Ammon's horn (tissue), 1 donor: Measurements from ENCODE around the gene ARMC12.

Source experiments
- DNase-seq: peaks from one replicate; pipeline ENCODE4 v3.0.0-alpha.2; 2016; ENCODE audit warnings: low spot score

ARMC12 gene

GRCh38 chr6:35735452-35735851, 1.4 kb upstream of the ARMC12 start:
- no peak for DNase-seq

GRCh38 chr6:35736253-35736894, 458 bp upstream of the ARMC12 start:
- peak; percentile 81 for DNase-seq

GRCh38 chr6:35737413-35738211, 780 bp downstream of the ARMC12 start:
- DNase-seq: peak; percentile 85

- DNase-seq: no peak
Observed at GRCh38 chr6:35739645-35740524, 3.1 kb downstream of the ARMC12 start.

GRCh38 chr6:35742842-35743241, 6.0 kb downstream of the ARMC12 start:
- DNase-seq: no peak

GRCh38 chr6:35745509-35745908, 8.7 kb downstream of the ARMC12 start:
- no peak for DNase-seq

- no peak for DNase-seq
Observed at GRCh38 chr6:35746516-35746915, 9.7 kb downstream of the ARMC12 start.

GRCh38 chr6:35747877-35748276, 11.0 kb downstream of the ARMC12 start:
- no peak for DNase-seq

GRCh38 chr6:35750557-35750956, 13.7 kb downstream of the ARMC12 start:
- no peak for DNase-seq

- DNase-seq: no peak
Observed at GRCh38 chr6:35751594-35751993, 14.8 kb downstream of the ARMC12 start.

- DNase-seq: no peak
Observed at GRCh38 chr6:35752330-35752729, 15.5 kb downstream of the ARMC12 start.

GRCh38 chr6:35754452-35755277, 17.8 kb downstream of the ARMC12 start:
- DNase-seq: no peak

- no peak for DNase-seq
Observed at GRCh38 chr6:35755278-35755924, 18.6 kb downstream of the ARMC12 start.

- DNase-seq: peak; percentile 27
Observed at GRCh38 chr6:35757456-35758123, 20.8 kb downstream of the ARMC12 start.

- no peak for DNase-seq
Observed at GRCh38 chr6:35759426-35759825, 22.6 kb downstream of the ARMC12 start.

- DNase-seq: no peak
Observed at GRCh38 chr6:35765739-35766138, 28.9 kb downstream of the ARMC12 start.

- no peak for DNase-seq
Observed at GRCh38 chr6:35769211-35769610, 32.4 kb downstream of the ARMC12 start.

- DNase-seq: no peak
Observed at GRCh38 chr6:35771343-35771627, 34.5 kb downstream of the ARMC12 start.

GRCh38 chr6:35774116-35774794, 37.4 kb downstream of the ARMC12 start:
- DNase-seq: no peak

GRCh38 chr6:35775031-35775430, 38.2 kb downstream of the ARMC12 start:
- DNase-seq: no peak
